KMS-11 (cell line): Measurements from ENCODE around the gene CSH2.

ENCODE experiments used
- H2AFZ ChIP-seq: fragments of 200-600 bp; sonication (generic); 2 replicates; pipeline ENCODE4 v1.6.1; 2016; ENCODE audit warnings: antibody characterized with exemption, mixed run types, low read depth
- H3K27ac ChIP-seq: fragments of 200-600 bp; sonication (generic); 2 replicates; pipeline ENCODE4 v1.6.1; 2016; ENCODE audit warnings: mild to moderate bottlenecking, mixed run types
- H3K27me3 ChIP-seq: fragments of 200-600 bp; sonication (generic); 2 replicates; pipeline ENCODE4 v1.6.1; 2017; ENCODE audit warnings: mild to moderate bottlenecking, low read depth, mixed run types, moderate library complexity; ENCODE audit not compliant: insufficient read depth
- H3K36me3 ChIP-seq: fragments of 200-600 bp; sonication (generic); 2 replicates; pipeline ENCODE4 v1.6.1; 2017; ENCODE audit warnings: mild to moderate bottlenecking, mixed run types; ENCODE audit not compliant: insufficient read depth
- H3K4me1 ChIP-seq: fragments of 200-600 bp; sonication (generic); 2 replicates; pipeline ENCODE4 v1.6.1; 2016; ENCODE audit warnings: mild to moderate bottlenecking, low read depth, mixed run types; ENCODE audit not compliant: poor library complexity, severe bottlenecking
- H3K4me2 ChIP-seq: fragments of 200-600 bp; sonication (generic); 2 replicates; pipeline ENCODE4 v1.7.0; 2016; ENCODE audit warnings: mild to moderate bottlenecking, mixed run types
- H3K4me3 ChIP-seq: fragments of 200-600 bp; sonication (generic); IDR thresholded peaks from 2 replicates; pipeline ENCODE4 v1.6.1; 2017; ENCODE audit warnings: low read depth, low read length, mixed read lengths; ENCODE audit not compliant: insufficient read depth
- H3K79me2 ChIP-seq: fragments of 200-600 bp; sonication (generic); 2 replicates; pipeline ENCODE4 v1.6.1; 2016; ENCODE audit warnings: low read depth, mixed run types; ENCODE audit not compliant: insufficient read depth
- H3K9ac ChIP-seq: fragments of 200-600 bp; sonication (generic); 2 replicates; pipeline ENCODE4 v1.6.1; 2016; ENCODE audit warnings: mild to moderate bottlenecking, mixed run types
- H4K20me1 ChIP-seq: fragments of 200-600 bp; sonication (generic); 2 replicates; pipeline ENCODE4 v1.6.1; 2016; ENCODE audit warnings: mild to moderate bottlenecking, mixed run types; ENCODE audit not compliant: insufficient read depth
- CTCF ChIP-seq: fragments of 200-600 bp; sonication (generic); conservative IDR thresholded peaks from 2 replicates; pipeline ENCODE4 v1.6.1; 2017; ENCODE audit warnings: low read depth, mild to moderate bottlenecking, antibody characterized with exemption, low read length, moderate library complexity, mixed read lengths

CSH2 gene

GRCh38 chr17:63841350-63842172 lies 31.9 kb downstream of the CSH2 start:
- TF ChIP-seq CTCF = no peak
- Histone ChIP-seq H4K20me1 (no peaks in the 10 kb centered on the region), H3K9ac (peak overlapping the region; percentile 84), H2AFZ (peak overlapping the region; percentile 69), H3K79me2 (peaks cover 55% of the 10 kb centered on the region), H3K4me1 (peaks cover 38% of the 10 kb centered on the region), H3K36me3 (no peaks in the 10 kb centered on the region; the same call in 1 of the 2 replicates), H3K27me3 (no peaks in the 10 kb centered on the region), H3K4me2 (peak overlapping the region; percentile 90), H3K4me3 (no peak overlapping the region), H3K27ac (peak overlapping the region; percentile 60)

- Histone ChIP-seq H3K27ac (peak overlapping the region; percentile 60; the same call in 1 of the 2 replicates), H3K4me1 (peaks cover 38% of the 10 kb centered on the region), H2AFZ (no peak overlapping the region), H3K9ac (peak overlapping the region; percentile 84; the same call in 1 of the 2 replicates), H3K4me2 (peak overlapping the region; percentile 90), H4K20me1 (no peaks in the 10 kb centered on the region), H3K36me3 (no peaks in the 10 kb centered on the region; the same call in 1 of the 2 replicates), H3K4me3 (no peak overlapping the region), H3K27me3 (no peaks in the 10 kb centered on the region), H3K79me2 (peaks cover 59% of the 10 kb centered on the region)
- TF ChIP-seq CTCF = no peak
These were observed 32.7 kb downstream of the CSH2 start for GRCh38 chr17:63840591-63841349.

- Histone ChIP-seq H3K9ac (no peak overlapping the region), H3K4me3 (no peak overlapping the region), H2AFZ (no peak overlapping the region), H3K36me3 (peaks cover 2% of the 10 kb centered on the region; the same call in 1 of the 2 replicates), H3K4me2 (no peak overlapping the region), H3K27ac (no peak overlapping the region), H3K27me3 (no peaks in the 10 kb centered on the region), H4K20me1 (no peaks in the 10 kb centered on the region), H3K4me1 (peaks cover 29% of the 10 kb centered on the region), H3K79me2 (peaks cover 59% of the 10 kb centered on the region)
- no peak for TF ChIP-seq CTCF
These were observed 34.8 kb downstream of the CSH2 start for GRCh38 chr17:63838631-63839171.

- Histone ChIP-seq H3K9ac (no peak overlapping the region), H2AFZ (no peak overlapping the region), H4K20me1 (no peaks in the 10 kb centered on the region), H3K27ac (no peak overlapping the region), H3K79me2 (peaks cover 59% of the 10 kb centered on the region), H3K4me1 (peaks cover 26% of the 10 kb centered on the region), H3K4me2 (no peak overlapping the region), H3K36me3 (peaks cover 4% of the 10 kb centered on the region; the same call in 1 of the 2 replicates), H3K4me3 (no peak overlapping the region), H3K27me3 (no peaks in the 10 kb centered on the region)
- TF ChIP-seq CTCF = no peak
These were observed 35.4 kb downstream of the CSH2 start for GRCh38 chr17:63837962-63838600.
